NB4 (cell line): Measurements from ENCODE around the gene BID.

Experiments used
- DNase-seq: peaks from one replicate; pipeline ENCODE4 v3.0.0; 2010; ENCODE audit warnings: low read depth
- H3K4me3 ChIP-seq: one replicate; pipeline ENCODE4 v1.5.1; 2011; ENCODE audit warnings: mild to moderate bottlenecking, low read depth, low read length, moderate library complexity
- CTCF ChIP-seq: IDR thresholded peaks from one replicate; pipeline ENCODE4 v1.5.1; 2012; ENCODE audit warnings: low read depth, low read length
- MAX ChIP-seq: IDR thresholded peaks from 2 replicates; pipeline ENCODE4 v1.6.1; 2011; ENCODE audit warnings: low read depth, low read length
- MYC ChIP-seq: IDR thresholded peaks from 2 replicates; pipeline ENCODE4 v1.6.1; 2011; ENCODE audit warnings: low read depth, low read length
- POLR2A ChIP-seq: IDR thresholded peaks from 2 replicates; pipeline ENCODE4 v1.6.1; 2011; ENCODE audit warnings: mild to moderate bottlenecking; ENCODE audit not compliant: insufficient read length; ENCODE audit errors: extremely low read depth

BID gene

GRCh38 chr22:17774206-17774925, at the start of gene BID:
Gene BID, minus strand, starts transcription at chr22:17774469. Its CDS starts 24,353 bp downstream, at chr22:17750116.
- DNase-seq: peak; percentile 74

GRCh38 chr22:17823964-17824363, 49.7 kb upstream of the BID start:
- H3K4me3 ChIP-seq: no peak overlapping the region
- TF ChIP-seq CTCF: no peak
- no peak for TF ChIP-seq POLR2A
- no peak for TF ChIP-seq MAX
- TF ChIP-seq MYC: no peak
- DNase-seq: no peak

More at GRCh38 chr22:17774206-17774925, at the start of gene BID:
- peak within 1 kb of the TSS; percentile 76 for H3K4me3 ChIP-seq
- TF ChIP-seq CTCF: no peak
- peak; percentile 39 for TF ChIP-seq POLR2A
- TF ChIP-seq MYC: no peak
- no peak for TF ChIP-seq MAX

- TF ChIP-seq MAX (no peak), POLR2A (no peak)
- H3K4me3 ChIP-seq: no peak overlapping the region
- DNase-seq: no peak
Observed at GRCh38 chr22:17823226-17823625, 49.0 kb upstream of the BID start.

- H3K4me3 ChIP-seq: no peak overlapping the region
- no peak for DNase-seq
- TF ChIP-seq CTCF: no peak
- TF ChIP-seq POLR2A: no peak
- TF ChIP-seq MYC: no peak
- no peak for TF ChIP-seq MAX
Observed at GRCh38 chr22:17822087-17822486, 47.8 kb upstream of the BID start.

- DNase-seq: peak; percentile 13
- no peak overlapping the region for H3K4me3 ChIP-seq
- TF ChIP-seq MYC (no peak), MAX (no peak), POLR2A (no peak), CTCF (no peak)
Observed at GRCh38 chr22:17820879-17821439, 46.7 kb upstream of the BID start.

GRCh38 chr22:17818649-17819048, 44.4 kb upstream of the BID start:
- TF ChIP-seq MYC (no peak), CTCF (no peak), POLR2A (no peak), MAX (no peak)
- no peak overlapping the region for H3K4me3 ChIP-seq
- DNase-seq: no peak
